Neural progenitor cell (in vitro differentiated cells): Measurements from ENCODE around the gene KRTAP19-5. TPM values are rescaled to one million over a fixed set of nuclear protein-coding genes. Genes with fewer than 3 reads are reported as not detected.
A peak's percentile ranks its signal among the peaks of the same experiment; 100 is the strongest.

Experiments
- DNase-seq: peaks from one replicate; pipeline ENCODE4 v3.0.0-alpha.2; 2016; ENCODE audit warnings: low spot score
- H2AFZ ChIP-seq: fragments of 200-600 bp; sonication (generic); replicated peaks from 2 replicates; pipeline ENCODE4 v1.6.1; 2016; ENCODE audit warnings: antibody characterized with exemption
- H3F3A ChIP-seq: fragments of 200-600 bp; sonication (generic); 2 replicates; pipeline ENCODE4 v1.6.1; 2016; ENCODE audit warnings: antibody characterized with exemption, low read depth
- H3K27ac ChIP-seq: fragments of 200-600 bp; sonication (generic); 2 replicates; pipeline ENCODE4 v1.5.1; 2016; ENCODE audit warnings: mild to moderate bottlenecking
- H3K27me3 ChIP-seq: fragments of 200-600 bp; sonication (generic); 2 replicates; pipeline ENCODE4 v1.6.1; 2016; ENCODE audit warnings: mild to moderate bottlenecking, moderate library complexity
- H3K36me3 ChIP-seq: fragments of 200-600 bp; sonication (generic); 2 replicates; pipeline ENCODE4 v1.5.1; 2016
- H3K4me1 ChIP-seq: fragments of 200-600 bp; sonication (generic); 2 replicates; pipeline ENCODE4 v1.6.1; 2016; ENCODE audit warnings: mixed run types
- H3K4me2 ChIP-seq: fragments of 200-600 bp; sonication (generic); 2 replicates; pipeline ENCODE4 v1.6.1; 2016
- H3K4me3 ChIP-seq: fragments of 200-600 bp; sonication (generic); 2 replicates; pipeline ENCODE4 v1.5.1; 2016
- H3K79me2 ChIP-seq: fragments of 200-600 bp; sonication (generic); 2 replicates; pipeline ENCODE4 v1.6.1; 2016; ENCODE audit warnings: low read depth
- H3K9ac ChIP-seq: fragments of 200-600 bp; sonication (generic); 2 replicates; pipeline ENCODE4 v1.6.1; 2016
- H3K9me3 ChIP-seq: fragments of 200-600 bp; sonication (generic); 2 replicates; pipeline ENCODE4 v1.5.1; 2016; ENCODE audit warnings: low read depth
- H4K20me1 ChIP-seq: fragments of 200-600 bp; sonication (generic); 2 replicates; pipeline ENCODE4 v1.6.1; 2016; ENCODE audit warnings: low read depth
- H3K27ac Mint-ChIP-seq: 3 replicates; pipeline ENCODE4 v1.8.0; 2021; ENCODE audit warnings: mixed read lengths
- H3K27me3 Mint-ChIP-seq: 2 replicates; pipeline ENCODE4 v1.8.0; 2022; ENCODE audit warnings: low read depth, mild to moderate bottlenecking, inconsistent platforms, moderate library complexity, mixed read lengths; ENCODE audit not compliant: insufficient read depth
- H3K36me3 Mint-ChIP-seq: 3 replicates; pipeline ENCODE4 v1.8.0; 2021; ENCODE audit warnings: mixed read lengths
- H3K4me1 Mint-ChIP-seq: 3 replicates; pipeline ENCODE4 v1.8.0; 2021; ENCODE audit warnings: mixed read lengths
- H3K4me3 Mint-ChIP-seq: 3 replicates; pipeline ENCODE4 v1.8.0; 2021; ENCODE audit warnings: mild to moderate bottlenecking, moderate library complexity, mixed read lengths
- H3K9me3 Mint-ChIP-seq: 3 replicates; pipeline ENCODE4 v1.8.0; 2020; ENCODE audit warnings: mixed read lengths
- CTCF ChIP-seq: fragments of 200-600 bp; sonication (generic); IDR thresholded peaks from 2 replicates; pipeline ENCODE4 v1.5.1; 2017; ENCODE audit warnings: antibody characterized with exemption, mild to moderate bottlenecking
- EZH2 ChIP-seq: fragments of 200-600 bp; sonication (generic); IDR thresholded peaks from 2 replicates; pipeline ENCODE4 v1.6.1; 2017; ENCODE audit warnings: antibody characterized with exemption, mild to moderate bottlenecking, moderate library complexity
- EZH2phosphoT487 ChIP-seq: fragments of 200-600 bp; sonication (generic); IDR thresholded peaks from 2 replicates; pipeline ENCODE4 v1.6.1; 2017; ENCODE audit warnings: antibody characterized with exemption
- small RNA-seq: library from RNA; depleted of rRNA; stranded (forward); fragments of <200 nt; gene quantifications from one replicate; pipeline ENCODE3, GENCODE V24; 2015
- total RNA-seq: library from RNA; depleted of rRNA; stranded (reverse); fragments of >200 nt; gene quantifications from 2 replicates; pipeline ENCODE4 v1.2.3, GENCODE V29; 2015; ENCODE audit warnings: low replicate concordance

KRTAP19-5 gene
- total RNA-seq, 1 donor from 2014 or later, result not detected

- Histone ChIP-seq H4K20me1 (no peaks in the 10 kb centered on the region), H3K79me2 (no peaks in the 10 kb centered on the region), H3K27me3 (no peaks in the 10 kb centered on the region), H3K36me3 (no peaks in the 10 kb centered on the region), H3K27ac (no peak overlapping the region), H2AFZ (no peak overlapping the region), H3K4me2 (no peak overlapping the region), H3F3A (no peaks in the 10 kb centered on the region), H3K9ac (no peak overlapping the region), H3K4me1 (peaks cover 1% of the 10 kb centered on the region), H3K9me3 (no peaks in the 10 kb centered on the region), H3K4me3 (no peak overlapping the region)
- TF ChIP-seq EZH2phosphoT487 (no peak), CTCF (no peak), EZH2 (no peak)
- Mint-ChIP-seq H3K9me3 (no peaks in the 10 kb centered on the region), H3K27me3 (no peaks in the 10 kb centered on the region), H3K4me3 (no peak overlapping the region), H3K4me1 (no peaks in the 10 kb centered on the region), H3K36me3 (no peaks in the 10 kb centered on the region), H3K27ac (no peak overlapping the region)
- no peak for DNase-seq
These were observed 23.9 kb downstream of the KRTAP19-5 start for GRCh38 chr21:30478004-30478403.

GRCh38 chr21:30468900-30469714 lies 32.8 kb downstream of the KRTAP19-5 start:
- Mint-ChIP-seq H3K36me3 (no peaks in the 10 kb centered on the region), H3K9me3 (no peaks in the 10 kb centered on the region), H3K27me3 (no peaks in the 10 kb centered on the region), H3K27ac (peak overlapping the region; percentile 13), H3K4me1 (no peaks in the 10 kb centered on the region), H3K4me3 (no peak overlapping the region)
- Histone ChIP-seq H4K20me1 (no peaks in the 10 kb centered on the region), H3K27ac (no peak overlapping the region), H3K4me1 (no peaks in the 10 kb centered on the region), H3K4me2 (no peak overlapping the region), H2AFZ (no peak overlapping the region), H3F3A (no peaks in the 10 kb centered on the region), H3K9me3 (no peaks in the 10 kb centered on the region), H3K9ac (no peak overlapping the region), H3K4me3 (no peak overlapping the region), H3K27me3 (no peaks in the 10 kb centered on the region), H3K79me2 (no peaks in the 10 kb centered on the region), H3K36me3 (no peaks in the 10 kb centered on the region)
- no peak for DNase-seq
- TF ChIP-seq EZH2 (no peak), CTCF (no peak), EZH2phosphoT487 (no peak)

DNA sequence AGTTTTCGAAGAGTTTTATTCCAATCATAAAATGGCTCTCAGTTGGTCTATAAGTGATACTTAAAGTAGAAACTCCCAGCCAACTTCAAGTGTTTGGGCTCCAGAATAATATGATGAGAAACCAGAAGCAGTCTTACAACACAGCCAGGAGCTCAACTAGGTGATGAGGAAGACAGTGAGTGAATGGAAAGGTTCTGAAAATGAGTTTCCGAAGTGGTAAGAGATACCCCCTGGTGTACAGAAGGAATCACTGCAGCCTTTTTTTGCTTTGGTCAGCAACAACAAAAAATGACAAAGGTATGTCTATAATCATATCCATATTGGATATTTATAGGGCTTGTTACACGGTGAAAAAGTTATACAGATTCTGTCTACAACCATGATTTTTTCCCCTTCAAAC lies 38.2 kb downstream of the KRTAP19-5 start:
- no peak overlapping the region for H3K27ac ChIP-seq
- no peaks in the 10 kb centered on the region for H3F3A ChIP-seq
- no peaks in the 10 kb centered on the region for H3K4me1 ChIP-seq
- no peak overlapping the region for H3K4me3 Mint-ChIP-seq
- H3K9ac ChIP-seq, result no peak overlapping the region
- H3K4me1 Mint-ChIP-seq, result no peaks in the 10 kb centered on the region
- no peak overlapping the region for H3K4me2 ChIP-seq
- peak overlapping the region; percentile 77 for H2AFZ ChIP-seq
- H3K27me3 Mint-ChIP-seq, result no peaks in the 10 kb centered on the region
- H3K9me3 Mint-ChIP-seq, result no peaks in the 10 kb centered on the region
- H3K27ac Mint-ChIP-seq, result no peak overlapping the region
- no peaks in the 10 kb centered on the region for H3K9me3 ChIP-seq
- H3K36me3 ChIP-seq, result no peaks in the 10 kb centered on the region
- no peaks in the 10 kb centered on the region for H3K79me2 ChIP-seq
- no peaks in the 10 kb centered on the region for H4K20me1 ChIP-seq
- no peaks in the 10 kb centered on the region for H3K27me3 ChIP-seq
- no peak overlapping the region for H3K4me3 ChIP-seq
- no peak for TF ChIP-seq EZH2
- TF ChIP-seq CTCF, result peak; percentile 69
- DNase-seq, result peak; percentile 39
- H3K36me3 Mint-ChIP-seq, result no peaks in the 10 kb centered on the region

Small RNAs within 50 kb of the gene (small RNA-seq; reads per million reads assigned to genes)
- gene AP000567.1, result not detected
- not detected for gene KRTAP19-10P
- not detected for gene KRTAP19-11P
- not detected for gene KRTAP19-9P

Other genes with a start within 250 kb of the KRTAP19-5 start
- not detected in 2 replicates for gene KRTAP24-1, start 219.2 kb downstream of the KRTAP19-5 start, total RNA-seq
- not detected in 2 replicates for gene KRTAP25-1, start 212.6 kb downstream of the KRTAP19-5 start, total RNA-seq
- gene KRTAP26-1, start 181.8 kb downstream of the KRTAP19-5 start, total RNA-seq, result not detected in 2 replicates
- gene KRTAP27-1, start 164.4 kb downstream of the KRTAP19-5 start, total RNA-seq, result not detected in 2 replicates
- not detected in 2 replicates for gene KRTAP23-1, start 153.5 kb downstream of the KRTAP19-5 start, total RNA-seq
- not detected in 2 replicates for gene KRTAP13-2, start 129.9 kb downstream of the KRTAP19-5 start, total RNA-seq
- gene KRTAP13-1, start 106.1 kb downstream of the KRTAP19-5 start, total RNA-seq, result not detected in 2 replicates
- not detected in 2 replicates for gene KRTAP13-3, start 76.2 kb downstream of the KRTAP19-5 start, total RNA-seq
- not detected in 2 replicates for gene KRTAP13-4, start 71.9 kb downstream of the KRTAP19-5 start, total RNA-seq
- not detected in 2 replicates for gene KRTAP15-1, start 61.9 kb downstream of the KRTAP19-5 start, total RNA-seq
- not detected in 2 replicates for gene KRTAP19-1, start 21.8 kb downstream of the KRTAP19-5 start, total RNA-seq
- not detected in 2 replicates for gene KRTAP19-2, start 14.7 kb downstream of the KRTAP19-5 start, total RNA-seq
- gene KRTAP19-3, start 10.1 kb downstream of the KRTAP19-5 start, total RNA-seq, result not detected in 2 replicates
- gene KRTAP19-4, start 5.0 kb downstream of the KRTAP19-5 start, total RNA-seq, result not detected in 2 replicates
- not detected in 2 replicates for gene KRTAP19-6, start 39.7 kb upstream of the KRTAP19-5 start, total RNA-seq
- not detected in 2 replicates for gene KRTAP19-7, start 59.2 kb upstream of the KRTAP19-5 start, total RNA-seq
- not detected in 2 replicates for gene KRTAP22-2, start 88.3 kb upstream of the KRTAP19-5 start, total RNA-seq
- gene KRTAP6-3, start 90.3 kb upstream of the KRTAP19-5 start, total RNA-seq, result not detected in 2 replicates
- not detected in 2 replicates for gene KRTAP6-2, start 96.8 kb upstream of the KRTAP19-5 start, total RNA-seq
- gene KRTAP22-1, start 98.9 kb upstream of the KRTAP19-5 start, total RNA-seq, result not detected in 2 replicates
- gene KRTAP6-1, start 111.8 kb upstream of the KRTAP19-5 start, total RNA-seq, result not detected in 2 replicates
- not detected in 2 replicates for gene KRTAP20-1, start 114.3 kb upstream of the KRTAP19-5 start, total RNA-seq
- not detected in 2 replicates for gene KRTAP20-4, start 118.5 kb upstream of the KRTAP19-5 start, total RNA-seq
- not detected in 2 replicates for gene KRTAP20-2, start 133.1 kb upstream of the KRTAP19-5 start, total RNA-seq
- not detected in 2 replicates for gene KRTAP20-3, start 140.7 kb upstream of the KRTAP19-5 start, total RNA-seq
- not detected in 2 replicates for gene KRTAP21-3, start 216.6 kb upstream of the KRTAP19-5 start, total RNA-seq
- gene KRTAP21-2, start 245.1 kb upstream of the KRTAP19-5 start, total RNA-seq, result not detected in 2 replicates